NCI-H774 (cell line): ENCODE data around the gene MYLK.
"Not testable (repeated sequence)": the region's sequence is repeated elsewhere in the genome, so short reads cannot be mapped to it uniquely, and the experiment has no call there.

ENCODE experiments used
- DNase-seq: peaks from one replicate; lab custom pipeline; 2025; lab: John Stamatoyannopoulos, UW

The MYLK gene

GRCh38 chr3:123884203-123884831, at the start of gene MYLK:
Gene MYLK (minus strand): TSS chr3:123884332. CDS start chr3:123793841, 90,491 bp downstream.
- DNase-seq = peak; percentile 67

- DNase-seq = no peak
Observed at GRCh38 chr3:123930445-123930844, 46.3 kb upstream of the MYLK start.

- DNase-seq = no peak
Observed at GRCh38 chr3:123929325-123929724, 45.2 kb upstream of the MYLK start.

- DNase-seq = no peak
Observed at GRCh38 chr3:123926396-123926795, 42.3 kb upstream of the MYLK start.

GRCh38 chr3:123920868-123921267, 36.7 kb upstream of the MYLK start:
- no peak for DNase-seq

GRCh38 chr3:123920383-123920782, 36.3 kb upstream of the MYLK start:
- DNase-seq = no peak

- no peak for DNase-seq
Observed at GRCh38 chr3:123919353-123919752, 35.2 kb upstream of the MYLK start.

- no peak for DNase-seq
Observed at GRCh38 chr3:123914829-123915228, 30.7 kb upstream of the MYLK start.

- no peak for DNase-seq
Observed at GRCh38 chr3:123909785-123910184, 25.7 kb upstream of the MYLK start.

GRCh38 chr3:123907720-123908119, 23.6 kb upstream of the MYLK start:
- DNase-seq = no peak

GRCh38 chr3:123899300-123899865, 15.3 kb upstream of the MYLK start:
- no peak for DNase-seq

- no peak for DNase-seq
Observed at GRCh38 chr3:123893012-123893411, 8.9 kb upstream of the MYLK start.

- DNase-seq = no peak
Observed at GRCh38 chr3:123892195-123892594, 8.1 kb upstream of the MYLK start.

GRCh38 chr3:123890991-123891390, 6.9 kb upstream of the MYLK start:
- DNase-seq = not testable (repeated sequence)

- not testable (repeated sequence) for DNase-seq
Observed at GRCh38 chr3:123890162-123890561, 6.0 kb upstream of the MYLK start.

- DNase-seq = no peak
Observed at GRCh38 chr3:123884993-123885392, 861 bp upstream of the MYLK start.

- no peak for DNase-seq
Observed at GRCh38 chr3:123883701-123884202, 380 bp downstream of the MYLK start.

GRCh38 chr3:123883111-123883510, 1.0 kb downstream of the MYLK start:
- DNase-seq = no peak

GRCh38 chr3:123881771-123882170, 2.4 kb downstream of the MYLK start:
- DNase-seq = no peak

- no peak for DNase-seq
Observed at GRCh38 chr3:123880998-123881561, 3.1 kb downstream of the MYLK start.

GRCh38 chr3:123878807-123879206, 5.3 kb downstream of the MYLK start:
- DNase-seq = no peak

GRCh38 chr3:123877965-123878364, 6.2 kb downstream of the MYLK start:
- DNase-seq = no peak

- no peak for DNase-seq
Observed at GRCh38 chr3:123877466-123877865, 6.7 kb downstream of the MYLK start.

GRCh38 chr3:123876858-123877257, 7.3 kb downstream of the MYLK start:
- DNase-seq = no peak
